ENCODE measurements around the gene RNF187. TPM values are rescaled to one million over a fixed set of nuclear protein-coding genes. Genes with fewer than 3 reads are reported as not detected.

RNF187 gene
- total RNA-seq, 1 donor from 2014 or later: 17.2 TPM

GRCh38 chr1:228450200-228450599, 37.0 kb upstream of the RNF187 start:
- Histone ChIP-seq H3K4me1 (ENCODE audit: control insufficient read depth in 3 of 3, insufficient read depth in 3 of 3, low read length in 3 of 3) (peaks cover 4 to 11% (median 5%) of the 10 kb centered on the region in 3 donors), H3K27me3 (ENCODE audit: control insufficient read depth in 3 of 3, insufficient read depth in 3 of 3, low read length in 3 of 3) (peaks cover 22 to 28% (median 24%) of the 10 kb centered on the region in 3 donors), H3K36me3 (ENCODE audit: control insufficient read depth in 3 of 3, insufficient read depth in 3 of 3, low read length in 3 of 3) (no peaks in the 10 kb centered on the region), H3K9ac (ENCODE audit: low read depth in 1 of 3, low read length in 3 of 3) (no peak overlapping the region), H3K27ac (ENCODE audit: low read depth, low read length) (no peak overlapping the region), H3K9me3 (ENCODE audit: control insufficient read depth in 3 of 3, low read length in 3 of 3) (no peaks in the 10 kb centered on the region), H3K4me3 (ENCODE audit: low read length in 3 of 3) (no peak overlapping the region)

GRCh38 chr1:228452194-228453021, 34.8 kb upstream of the RNF187 start:
- H3K9me3 ChIP-seq (ENCODE audit: control insufficient read depth in 3 of 3, low read length in 3 of 3): no peaks in the 10 kb centered on the region
- H3K4me1 ChIP-seq (ENCODE audit: control insufficient read depth in 3 of 3, insufficient read depth in 3 of 3, low read length in 3 of 3): peaks cover 3 to 5% (median 3%) of the 10 kb centered on the region in 3 donors
- H3K27me3 ChIP-seq (ENCODE audit: control insufficient read depth in 3 of 3, insufficient read depth in 3 of 3, low read length in 3 of 3): peaks cover 13 to 30% (median 19%) of the 10 kb centered on the region in 3 donors
- no peak overlapping the region for H3K9ac ChIP-seq (ENCODE audit: low read depth in 1 of 3, low read length in 3 of 3)
- no peak overlapping the region for H3K4me3 ChIP-seq (ENCODE audit: low read length in 3 of 3)
- H3K27ac ChIP-seq (ENCODE audit: low read depth, low read length): no peak overlapping the region
- no peaks in the 10 kb centered on the region for H3K36me3 ChIP-seq (ENCODE audit: control insufficient read depth in 3 of 3, insufficient read depth in 3 of 3, low read length in 3 of 3)

- H3K36me3 ChIP-seq (ENCODE audit: control insufficient read depth in 3 of 3, insufficient read depth in 3 of 3, low read length in 3 of 3): no peaks in the 10 kb centered on the region
- H3K9ac ChIP-seq (ENCODE audit: low read depth in 1 of 3, low read length in 3 of 3): no peak overlapping the region
- no peak overlapping the region for H3K4me3 ChIP-seq (ENCODE audit: low read length in 3 of 3)
- H3K27me3 ChIP-seq (ENCODE audit: control insufficient read depth in 3 of 3, insufficient read depth in 3 of 3, low read length in 3 of 3): peaks cover 20 to 37% (median 26%) of the 10 kb centered on the region in 3 donors
- peaks cover 3 to 12% (median 5%) of the 10 kb centered on the region in 3 donors for H3K4me1 ChIP-seq (ENCODE audit: control insufficient read depth in 3 of 3, insufficient read depth in 3 of 3, low read length in 3 of 3)
- no peaks in the 10 kb centered on the region for H3K9me3 ChIP-seq (ENCODE audit: control insufficient read depth in 3 of 3, low read length in 3 of 3)
- H3K27ac ChIP-seq (ENCODE audit: low read depth, low read length): no peak overlapping the region
Observed at GRCh38 chr1:228453022-228453560, 34.1 kb upstream of the RNF187 start.

GRCh38 chr1:228453614-228454013, 33.6 kb upstream of the RNF187 start:
- Histone ChIP-seq H3K4me1 (ENCODE audit: control insufficient read depth in 3 of 3, insufficient read depth in 3 of 3, low read length in 3 of 3) (peaks cover 5 to 17% (median 8%) of the 10 kb centered on the region in 3 donors), H3K9me3 (ENCODE audit: control insufficient read depth in 3 of 3, low read length in 3 of 3) (no peaks in the 10 kb centered on the region), H3K27me3 (ENCODE audit: control insufficient read depth in 3 of 3, insufficient read depth in 3 of 3, low read length in 3 of 3) (peaks cover 25 to 42% (median 31%) of the 10 kb centered on the region in 3 donors), H3K4me3 (ENCODE audit: low read length in 3 of 3) (no peak overlapping the region), H3K9ac (ENCODE audit: low read depth in 1 of 3, low read length in 3 of 3) (no peak overlapping the region), H3K36me3 (ENCODE audit: control insufficient read depth in 3 of 3, insufficient read depth in 3 of 3, low read length in 3 of 3) (no peaks in the 10 kb centered on the region), H3K27ac (ENCODE audit: low read depth, low read length) (no peak overlapping the region)

- H3K27me3 ChIP-seq (ENCODE audit: control insufficient read depth in 3 of 3, insufficient read depth in 3 of 3, low read length in 3 of 3): peaks cover 30 to 46% (median 35%) of the 10 kb centered on the region in 3 donors
Observed at GRCh38 chr1:228454238-228454637, 32.9 kb upstream of the RNF187 start.

GRCh38 chr1:228455715-228456114, 31.5 kb upstream of the RNF187 start:
- Histone ChIP-seq H3K9ac (ENCODE audit: low read depth in 1 of 3, low read length in 3 of 3) (no peak overlapping the region), H3K4me3 (ENCODE audit: low read length in 3 of 3) (no peak overlapping the region), H3K27ac (ENCODE audit: low read depth, low read length) (no peak overlapping the region), H3K4me1 (ENCODE audit: control insufficient read depth in 3 of 3, insufficient read depth in 3 of 3, low read length in 3 of 3) (peaks cover 7 to 23% (median 8%) of the 10 kb centered on the region in 3 donors), H3K27me3 (ENCODE audit: control insufficient read depth in 3 of 3, insufficient read depth in 3 of 3, low read length in 3 of 3) (peaks cover 39 to 56% (median 43%) of the 10 kb centered on the region in 3 donors), H3K9me3 (ENCODE audit: control insufficient read depth in 3 of 3, low read length in 3 of 3) (no peaks in the 10 kb centered on the region), H3K36me3 (ENCODE audit: control insufficient read depth in 3 of 3, insufficient read depth in 3 of 3, low read length in 3 of 3) (no peaks in the 10 kb centered on the region)

More at GRCh38 chr1:228454238-228454637, 32.9 kb upstream of the RNF187 start:
- Histone ChIP-seq H3K9ac (ENCODE audit: low read depth in 1 of 3, low read length in 3 of 3) (no peak overlapping the region), H3K9me3 (ENCODE audit: control insufficient read depth in 3 of 3, low read length in 3 of 3) (no peaks in the 10 kb centered on the region), H3K4me1 (ENCODE audit: control insufficient read depth in 3 of 3, insufficient read depth in 3 of 3, low read length in 3 of 3) (peaks cover 7 to 21% (median 8%) of the 10 kb centered on the region in 3 donors), H3K4me3 (ENCODE audit: low read length in 3 of 3) (no peak overlapping the region), H3K36me3 (ENCODE audit: control insufficient read depth in 3 of 3, insufficient read depth in 3 of 3, low read length in 3 of 3) (no peaks in the 10 kb centered on the region), H3K27ac (ENCODE audit: low read depth, low read length) (no peak overlapping the region)

GRCh38 chr1:228456252-228457016, 30.7 kb upstream of the RNF187 start:
- H3K36me3 ChIP-seq (ENCODE audit: control insufficient read depth in 3 of 3, insufficient read depth in 3 of 3, low read length in 3 of 3): no peaks in the 10 kb centered on the region
- H3K4me1 ChIP-seq (ENCODE audit: control insufficient read depth in 3 of 3, insufficient read depth in 3 of 3, low read length in 3 of 3): peaks cover 7 to 23% (median 8%) of the 10 kb centered on the region in 3 donors
- no peak overlapping the region for H3K4me3 ChIP-seq (ENCODE audit: low read length in 3 of 3)
- no peaks in the 10 kb centered on the region for H3K9me3 ChIP-seq (ENCODE audit: control insufficient read depth in 3 of 3, low read length in 3 of 3)
- no peak overlapping the region for H3K27ac ChIP-seq (ENCODE audit: low read depth, low read length)
- peaks cover 46 to 63% (median 50%) of the 10 kb centered on the region in 3 donors for H3K27me3 ChIP-seq (ENCODE audit: control insufficient read depth in 3 of 3, insufficient read depth in 3 of 3, low read length in 3 of 3)
- H3K9ac ChIP-seq (ENCODE audit: low read depth in 1 of 3, low read length in 3 of 3): no peak overlapping the region

GRCh38 chr1:228457017-228457395, 30.2 kb upstream of the RNF187 start:
- Histone ChIP-seq H3K4me3 (ENCODE audit: low read length in 3 of 3) (peak overlapping the region; percentile 63 to 75 (median 65)), H3K27me3 (ENCODE audit: control insufficient read depth in 3 of 3, insufficient read depth in 3 of 3, low read length in 3 of 3) (peaks cover 50 to 69% (median 56%) of the 10 kb centered on the region in 3 donors), H3K4me1 (ENCODE audit: control insufficient read depth in 3 of 3, insufficient read depth in 3 of 3, low read length in 3 of 3) (peaks cover 7 to 23% (median 8%) of the 10 kb centered on the region in 3 donors), H3K9ac (ENCODE audit: low read depth in 1 of 3, low read length in 3 of 3) (peak overlapping the region; percentile 33 to 62 (median 51)), H3K9me3 (ENCODE audit: control insufficient read depth in 3 of 3, low read length in 3 of 3) (no peaks in the 10 kb centered on the region), H3K27ac (ENCODE audit: low read depth, low read length) (peak overlapping the region; percentile 48), H3K36me3 (ENCODE audit: control insufficient read depth in 3 of 3, insufficient read depth in 3 of 3, low read length in 3 of 3) (no peaks in the 10 kb centered on the region)

GRCh38 chr1:228457396-228458176, 29.6 kb upstream of the RNF187 start:
- Histone ChIP-seq H3K36me3 (ENCODE audit: control insufficient read depth in 3 of 3, insufficient read depth in 3 of 3, low read length in 3 of 3) (no peaks in the 10 kb centered on the region), H3K27me3 (ENCODE audit: control insufficient read depth in 3 of 3, insufficient read depth in 3 of 3, low read length in 3 of 3) (peaks cover 52 to 75% (median 62%) of the 10 kb centered on the region in 3 donors), H3K27ac (ENCODE audit: low read depth, low read length) (peak overlapping the region; percentile 48), H3K4me3 (ENCODE audit: low read length in 3 of 3) (peak overlapping the region; percentile 63 to 75 (median 65)), H3K9ac (ENCODE audit: low read depth in 1 of 3, low read length in 3 of 3) (peak overlapping the region in 2 of 3 donors; percentile 33 to 62), H3K9me3 (ENCODE audit: control insufficient read depth in 3 of 3, low read length in 3 of 3) (no peaks in the 10 kb centered on the region), H3K4me1 (ENCODE audit: control insufficient read depth in 3 of 3, insufficient read depth in 3 of 3, low read length in 3 of 3) (peaks cover 7 to 23% (median 8%) of the 10 kb centered on the region in 3 donors)

Data from skeletal muscle tissue (tissue), 4 donors.